Activated CD8-positive, alpha-beta memory T cell treated with anti-CD3 and anti-CD28 coated beads for 36 hours (primary cell): ENCODE data around the gene CROCC2. TPM values are rescaled to one million over a fixed set of nuclear protein-coding genes. Genes with fewer than 3 reads are reported as not detected.
"Not testable (repeated sequence)": the region's sequence is repeated elsewhere in the genome, so short reads cannot be mapped to it uniquely, and the experiment has no call there.

ENCODE experiments used
- CTCF ChIA-PET: fragments of 350-600 bp; sonication (Branson Sonifier 250); formaldehyde crosslinking; loops from one replicate; lab custom pipeline; 2021; ENCODE audit warnings: antibody characterized with exemption; lab: Charles Lee
- POLR2A ChIA-PET: fragments of 350-600 bp; sonication (Branson Sonifier 250); formaldehyde crosslinking; loops from one replicate; lab custom pipeline; 2021; ENCODE audit warnings: antibody characterized with exemption; lab: Charles Lee
- total RNA-seq, 2 experiments: library from RNA; stranded (reverse); gene quantifications; one replicate each; pipeline ENCODE4 v1.2.3, GENCODE V29; 2021

Gene CROCC2
- total RNA-seq, 2 experiments from 2014 or later = not detected

- POLR2A ChIA-PET = no interaction called here
- CTCF ChIA-PET = no interaction called here
Observed at GRCh38 chr2:240970816-240971215, 64.7 kb downstream of the CROCC2 start.

GRCh38 chr2:240972201-240972600 is 66.1 kb downstream of the CROCC2 start:
- ChIA-PET POLR2A (no interaction called here), CTCF (no interaction called here)

- CTCF ChIA-PET = no interaction called here
- POLR2A ChIA-PET = no interaction called here
Observed at GRCh38 chr2:240972636-240973521, 66.7 kb downstream of the CROCC2 start.

GRCh38 chr2:240974771-240975572 is 68.8 kb downstream of the CROCC2 start:
- POLR2A ChIA-PET = interaction anchor here (0.6 kb wide), 2 partner anchors 580 to 673 kb away, joined by 4 to 5 read pairs; no protein-coding TSS in a partner anchor
- CTCF ChIA-PET = no interaction called here

GRCh38 chr2:240975903-240976302 is 69.8 kb downstream of the CROCC2 start:
- CTCF ChIA-PET, POLR2A ChIA-PET: not testable (repeated sequence)

- POLR2A ChIA-PET = no interaction called here
- CTCF ChIA-PET = no interaction called here
Observed at GRCh38 chr2:240981280-240981679, 75.1 kb downstream of the CROCC2 start.

- POLR2A ChIA-PET = no interaction called here
- CTCF ChIA-PET = no interaction called here
Observed at GRCh38 chr2:240981871-240982800, 76.0 kb downstream of the CROCC2 start.

- ChIA-PET CTCF (interaction anchor here (1.0 kb wide), 1 partner anchor 68 kb away, joined by 3 read pairs; no protein-coding TSS in a partner anchor), POLR2A (no interaction called here)
Observed at GRCh38 chr2:240982821-240983281, 76.7 kb downstream of the CROCC2 start.

- CTCF ChIA-PET = interaction anchor here (0.6 to 1.0 kb wide), 3 partner anchors 25 to 445 kb away, joined by 3 read pairs; no protein-coding TSS in a partner anchor
- POLR2A ChIA-PET = interaction anchor here (0.5 to 0.8 kb wide), 2 partner anchors 18 to 397 kb away, joined by 3 read pairs; partner anchors contain the start of gene CAPN10
Observed at GRCh38 chr2:240983361-240983995, 77.3 kb downstream of the CROCC2 start.

- CTCF ChIA-PET = interaction anchor here (0.6 to 1.0 kb wide), 3 partner anchors 24 to 444 kb away, joined by 3 read pairs; no protein-coding TSS in a partner anchor
- POLR2A ChIA-PET = interaction anchor here (0.5 to 0.8 kb wide), 2 partner anchors 18 to 398 kb away, joined by 3 read pairs; partner anchors contain the start of gene CAPN10
Observed at GRCh38 chr2:240983996-240984498, 77.9 kb downstream of the CROCC2 start.

- CTCF ChIA-PET = no interaction called here
Observed at GRCh38 chr2:240985881-240986786, 80.0 kb downstream of the CROCC2 start.

GRCh38 chr2:240986787-240987411 is 80.8 kb downstream of the CROCC2 start:
- POLR2A ChIA-PET = no interaction called here
- CTCF ChIA-PET = no interaction called here

More at GRCh38 chr2:240985881-240986786, 80.0 kb downstream of the CROCC2 start:
- POLR2A ChIA-PET = no interaction called here

- ChIA-PET CTCF (interaction anchor here (1.1 kb wide), 1 partner anchor 245 kb away, joined by 3 read pairs; no protein-coding TSS in a partner anchor), POLR2A (no interaction called here)
Observed at GRCh38 chr2:240987588-240987987, 81.5 kb downstream of the CROCC2 start.

GRCh38 chr2:240988146-240988545 is 82.0 kb downstream of the CROCC2 start:
- ChIA-PET CTCF (interaction anchor here (1.1 kb wide), 1 partner anchor 245 kb away, joined by 3 read pairs; no protein-coding TSS in a partner anchor), POLR2A (no interaction called here)

- CTCF ChIA-PET = interaction anchor here (1.1 kb wide), 1 partner anchor 246 kb away, joined by 3 read pairs; no protein-coding TSS in a partner anchor
- POLR2A ChIA-PET = no interaction called here
Observed at GRCh38 chr2:240988571-240989271, 82.6 kb downstream of the CROCC2 start.
